GM18858 (cell line): ENCODE measurements around the gene ZNF26.
"Not testable (repeated sequence)": the region's sequence is repeated elsewhere in the genome, so short reads cannot be mapped to it uniquely, and the experiment has no call there.

Experiments
- ATAC-seq: cut with Tn5 transposase; IDR thresholded peaks from one replicate; pipeline ENCODE4 v1.9.1; 2021; ENCODE audit not compliant: unreplicated experiment

The ZNF26 gene

DNA sequence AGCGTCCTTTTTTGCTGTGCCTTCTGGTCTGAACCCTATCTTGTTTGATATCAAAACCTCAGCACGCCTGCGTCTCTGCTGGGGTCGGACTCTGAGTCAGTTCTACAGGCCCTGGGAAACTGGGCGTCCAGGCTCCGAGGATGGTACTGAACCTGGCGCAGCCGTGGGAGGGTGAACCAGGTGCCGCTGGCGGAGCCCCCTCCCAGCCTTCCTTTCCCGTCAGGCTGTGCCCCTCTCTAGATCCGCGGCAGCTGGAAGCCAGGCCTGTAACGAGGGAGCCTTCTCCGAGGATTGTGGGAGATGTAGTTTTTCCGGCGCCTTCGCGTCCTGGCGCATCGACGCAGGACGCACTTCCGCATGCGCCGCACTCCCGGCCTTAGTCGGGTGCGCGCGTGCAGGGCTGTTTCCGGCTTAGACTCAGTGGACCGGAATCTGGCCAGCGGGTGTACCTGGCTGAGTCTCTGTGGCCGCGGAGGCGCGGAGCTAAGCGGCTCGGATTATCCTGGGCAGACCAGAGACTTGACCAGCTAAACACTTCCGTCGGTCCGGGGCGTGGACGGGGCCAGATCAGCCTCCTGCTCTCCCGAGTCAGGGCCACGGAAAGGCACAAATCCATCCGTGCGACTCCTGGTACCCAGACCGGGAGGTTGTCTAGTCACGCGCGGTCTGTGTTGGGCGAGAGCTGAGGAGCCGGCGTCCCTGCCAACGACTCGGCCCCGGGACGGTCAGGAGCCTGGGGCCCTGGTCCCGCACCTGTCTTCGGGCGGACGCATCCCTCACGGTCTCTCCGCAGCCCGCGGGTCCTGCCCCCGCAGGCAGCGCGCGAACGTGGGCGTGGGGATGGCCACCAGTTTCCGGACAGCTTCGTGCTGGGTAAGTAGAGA, at the start of gene ZNF26:
Gene ZNF26 (plus strand): TSS at position 367 of the 884 bp plus-strand sequence. CDS start 474 bp downstream, at position 841.
- ATAC-seq = peak; percentile 94

DNA sequence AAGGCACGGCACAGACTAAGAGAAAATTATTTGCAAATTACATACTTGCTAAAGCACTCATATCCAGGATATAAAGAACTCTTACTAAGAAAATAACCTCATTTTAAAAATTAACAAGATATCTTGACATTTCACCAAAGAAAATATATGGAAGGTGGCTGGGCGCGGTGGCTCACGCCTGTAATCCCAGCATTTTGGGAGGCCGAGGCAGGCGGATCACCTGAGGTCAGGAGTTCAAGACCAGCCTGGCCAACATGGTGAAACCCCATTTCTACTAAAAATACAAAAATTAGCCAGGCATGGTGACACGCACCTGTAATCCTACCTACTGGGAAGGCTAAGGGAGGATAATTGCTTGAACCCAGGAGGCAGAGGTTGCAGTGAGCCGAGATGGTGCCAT, 49.2 kb upstream of the ZNF26 start:
- ATAC-seq = not testable (repeated sequence)

DNA sequence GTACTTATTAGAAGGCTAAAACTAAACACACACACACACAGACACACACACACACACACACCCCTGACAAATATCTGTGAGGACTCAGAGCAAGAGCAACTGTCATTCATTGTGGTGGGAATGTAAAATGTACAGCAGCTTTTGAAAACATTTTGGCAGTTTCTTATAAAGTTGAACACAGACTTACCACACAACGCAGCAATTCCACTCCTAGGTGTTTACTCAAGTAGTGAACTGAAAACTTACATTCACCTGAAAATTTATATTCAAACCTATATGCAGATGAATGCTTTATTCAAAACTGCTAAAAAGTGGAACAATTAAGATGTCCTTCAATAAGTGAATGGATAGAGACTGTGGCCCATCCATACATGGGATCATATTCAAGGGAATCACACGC, 48.7 kb upstream of the ZNF26 start:
- ATAC-seq = no peak

- ATAC-seq = not testable (repeated sequence)
Observed at GRCh38 chr12:132938807-132939206, 47.4 kb upstream of the ZNF26 start.

DNA sequence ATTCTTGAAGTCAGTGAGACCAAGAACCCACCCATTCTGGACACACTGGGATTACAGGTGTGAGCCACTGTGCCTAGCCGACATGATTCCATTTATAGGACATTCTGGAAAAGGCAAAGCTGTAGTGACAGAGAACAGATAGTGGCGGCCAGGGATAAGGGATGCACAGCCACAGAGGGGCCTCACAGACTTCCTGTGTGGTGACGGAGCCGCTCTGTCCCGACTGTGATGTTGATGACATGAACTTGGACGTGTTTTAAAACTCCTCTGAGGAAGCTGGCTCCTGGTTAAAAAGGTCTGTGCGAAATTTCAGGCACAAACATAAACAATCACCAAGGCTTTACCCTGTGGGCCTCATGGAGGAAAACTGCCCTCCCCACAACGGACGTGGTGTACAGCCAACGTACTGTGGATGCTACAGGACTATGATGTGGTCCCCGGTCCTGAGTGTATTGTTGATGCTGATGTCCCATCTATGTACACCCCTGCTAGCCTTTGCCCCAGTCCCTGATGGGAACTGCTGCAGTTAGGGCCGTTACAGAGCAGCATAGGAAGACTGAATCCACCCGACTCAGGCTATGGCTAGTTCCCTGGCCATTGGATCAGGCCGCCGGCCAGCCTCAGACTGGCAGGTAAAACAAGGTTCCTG, 46.0 kb upstream of the ZNF26 start:
- no peak for ATAC-seq

DNA sequence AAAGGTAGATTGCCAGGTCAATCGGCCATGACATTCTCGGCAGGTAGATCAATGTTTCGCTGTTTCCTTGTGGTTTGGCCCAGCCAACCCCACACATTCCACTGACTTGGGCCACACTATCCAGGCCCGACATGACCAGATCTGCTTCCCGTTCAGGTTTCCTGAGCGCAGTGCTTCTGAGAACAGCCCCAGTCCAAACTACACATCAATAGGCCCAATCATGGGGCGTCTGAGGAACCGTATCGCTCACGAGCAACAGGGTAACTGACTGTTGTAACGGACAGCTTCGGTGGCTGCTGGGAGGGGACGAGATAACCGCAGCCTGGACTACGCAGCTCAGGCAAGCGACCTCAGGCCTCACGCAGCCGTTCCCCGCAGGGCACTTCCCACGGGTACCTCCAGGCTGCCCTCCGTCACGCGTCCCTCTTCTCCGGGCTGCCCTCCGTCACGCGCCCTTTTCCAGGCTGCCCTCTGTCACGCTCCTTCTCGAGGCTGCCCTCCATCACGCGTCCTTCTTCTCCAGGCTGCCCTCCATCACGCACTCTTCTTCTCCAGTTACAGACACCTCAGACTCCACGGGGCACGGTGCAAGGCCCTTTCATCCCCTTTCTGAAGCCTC, 44.7 kb upstream of the ZNF26 start:
- ATAC-seq = no peak

- ATAC-seq = no peak
Observed at GRCh38 chr12:132942611-132943010, 43.6 kb upstream of the ZNF26 start.

DNA sequence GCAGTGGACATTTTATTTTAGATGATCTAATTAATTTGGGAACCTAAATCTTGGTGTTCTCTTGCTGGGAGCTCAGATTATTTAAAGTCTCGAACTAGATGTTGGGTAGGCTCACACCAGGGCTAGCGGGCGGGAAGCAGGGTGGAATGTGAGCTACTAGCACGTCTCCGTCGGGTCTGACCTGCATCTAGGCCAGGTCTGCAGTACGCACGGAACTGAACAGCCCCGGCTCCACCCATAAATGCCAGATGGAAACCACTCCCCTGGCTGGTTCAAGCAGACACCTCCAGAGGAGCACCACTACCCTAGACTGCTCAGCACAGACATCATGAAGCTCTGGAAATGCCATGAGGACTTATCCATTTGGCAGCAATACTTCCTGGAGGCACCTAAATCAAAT, 40.4 kb upstream of the ZNF26 start:
- no peak for ATAC-seq

GRCh38 chr12:132946246-132946820, 39.8 kb upstream of the ZNF26 start:
- no peak for ATAC-seq

DNA sequence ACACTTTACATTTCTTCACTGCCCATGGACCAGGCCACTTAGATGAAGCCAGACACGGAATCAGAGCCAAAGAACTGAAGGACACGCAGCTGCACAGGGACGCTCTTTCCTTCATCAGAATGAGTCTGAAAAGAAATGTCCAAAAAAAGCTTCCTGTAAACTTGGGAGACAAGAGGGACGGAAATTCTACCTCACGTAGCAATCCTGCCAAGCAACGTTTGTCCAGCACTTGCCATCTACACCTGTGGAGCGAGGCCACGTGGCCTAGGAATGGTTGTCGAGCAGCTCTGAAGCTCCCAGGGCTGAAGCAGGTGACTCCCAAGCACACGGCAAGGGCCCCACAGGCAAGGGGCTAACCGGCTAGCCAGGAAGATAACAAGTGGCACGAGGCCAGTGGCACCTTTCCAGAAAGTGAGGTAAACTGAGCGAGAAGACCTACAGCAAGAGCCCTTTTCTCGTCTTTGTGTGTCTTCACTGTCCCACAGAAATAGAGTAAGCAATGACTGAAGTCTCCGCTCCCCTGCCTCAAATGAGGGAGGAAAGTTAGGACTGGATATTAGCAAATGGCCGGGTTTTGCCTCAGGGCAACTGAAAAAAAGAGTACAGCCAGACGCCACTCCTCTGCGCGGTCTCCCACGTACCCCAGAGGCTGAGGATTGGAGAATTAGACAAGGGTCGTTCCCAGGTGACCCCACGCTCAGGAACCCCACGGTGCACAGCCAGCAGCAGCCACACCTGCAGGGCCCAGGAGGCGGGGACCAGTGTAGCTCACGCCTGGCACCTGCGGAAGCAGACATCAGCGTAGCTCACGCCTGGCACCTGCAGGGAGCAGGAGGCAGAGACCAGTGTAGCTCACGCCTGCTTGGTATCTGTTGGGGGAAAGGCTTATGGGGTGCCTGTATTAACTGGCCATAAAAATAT, 37.8 kb upstream of the ZNF26 start:
- ATAC-seq = no peak

DNA sequence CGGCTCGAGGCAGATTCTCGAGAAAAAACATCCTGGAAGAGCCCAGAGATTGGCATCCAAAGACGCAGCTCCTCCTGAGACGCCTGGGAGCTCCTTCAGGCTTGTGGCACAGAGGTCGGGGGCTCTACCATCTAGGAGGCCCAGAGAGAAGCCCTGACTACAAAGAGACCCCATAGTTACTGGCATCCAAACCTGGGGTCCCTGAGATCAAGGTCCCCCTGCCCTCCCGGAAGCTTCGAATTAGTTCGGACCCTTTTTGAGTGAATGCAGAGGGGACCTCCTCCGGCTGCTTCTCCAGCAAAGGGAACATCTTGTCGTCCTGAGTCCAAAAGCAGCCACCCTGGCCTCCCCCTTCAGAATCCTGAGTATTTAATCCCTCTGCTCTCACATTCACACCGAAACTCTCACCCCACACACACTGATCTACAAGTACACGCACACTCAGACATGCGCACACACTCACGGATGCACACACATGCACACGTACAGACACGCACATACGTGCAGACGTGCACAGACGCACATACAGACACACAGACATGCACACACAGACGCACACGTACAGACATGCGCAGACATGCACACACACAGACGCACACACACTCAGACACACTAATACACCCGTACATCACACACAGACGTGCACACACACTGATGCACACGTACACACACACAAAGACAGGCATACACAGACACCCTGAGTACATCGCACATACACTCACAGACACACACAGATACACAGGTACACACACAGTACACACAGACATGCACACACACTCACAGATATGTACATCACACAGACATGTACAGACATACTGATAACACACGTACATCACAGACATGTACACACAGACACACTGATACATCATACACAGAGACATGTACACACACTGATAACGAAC, 36.0 kb upstream of the ZNF26 start:
- no peak for ATAC-seq

DNA sequence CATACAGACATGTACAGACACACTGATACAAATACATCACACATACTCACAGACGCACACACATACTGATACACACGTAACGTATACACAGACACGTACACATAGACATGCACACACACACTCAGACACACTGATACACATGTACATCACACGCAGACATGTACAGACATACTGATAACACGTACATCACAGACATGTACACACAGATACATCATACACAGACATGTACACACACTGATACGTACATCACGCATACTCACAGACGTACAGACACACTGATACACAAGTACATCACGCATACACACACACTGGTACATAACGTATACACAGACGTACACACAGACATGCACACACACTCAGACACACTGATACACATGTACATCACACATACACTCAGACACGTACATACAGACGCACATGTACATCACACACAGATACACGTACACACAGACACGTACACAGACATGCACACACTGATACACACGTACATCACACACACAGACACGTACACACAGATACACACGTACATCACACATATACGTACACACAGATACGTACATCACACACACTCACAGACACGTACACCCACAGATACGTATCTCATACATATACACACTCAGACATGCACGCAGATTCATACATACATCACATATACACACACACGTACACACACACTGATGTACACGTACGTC, 35.2 kb upstream of the ZNF26 start:
- ATAC-seq = no peak

GRCh38 chr12:132951649-132952048, 34.5 kb upstream of the ZNF26 start:
- no peak for ATAC-seq

GRCh38 chr12:132952371-132953162, 33.6 kb upstream of the ZNF26 start:
- no peak for ATAC-seq

DNA sequence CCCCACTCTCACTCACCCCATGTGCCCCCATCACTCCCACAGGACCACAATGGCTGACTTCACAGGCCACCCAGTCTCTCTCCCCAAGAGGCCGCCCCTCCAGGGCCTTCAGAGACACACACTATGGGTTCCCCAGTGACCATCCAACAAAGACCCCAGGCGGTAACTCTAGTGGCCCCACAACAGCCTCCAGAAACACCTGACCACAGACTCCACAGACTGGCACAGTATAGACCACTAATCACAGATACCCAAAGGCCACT, 33.1 kb upstream of the ZNF26 start:
- ATAC-seq = no peak

GRCh38 chr12:132953771-132954170, 32.4 kb upstream of the ZNF26 start:
- no peak for ATAC-seq

- no peak for ATAC-seq
Observed at GRCh38 chr12:132954471-132955048, 31.6 kb upstream of the ZNF26 start.
